ENCODE data around the gene ERCC2.

DNA sequence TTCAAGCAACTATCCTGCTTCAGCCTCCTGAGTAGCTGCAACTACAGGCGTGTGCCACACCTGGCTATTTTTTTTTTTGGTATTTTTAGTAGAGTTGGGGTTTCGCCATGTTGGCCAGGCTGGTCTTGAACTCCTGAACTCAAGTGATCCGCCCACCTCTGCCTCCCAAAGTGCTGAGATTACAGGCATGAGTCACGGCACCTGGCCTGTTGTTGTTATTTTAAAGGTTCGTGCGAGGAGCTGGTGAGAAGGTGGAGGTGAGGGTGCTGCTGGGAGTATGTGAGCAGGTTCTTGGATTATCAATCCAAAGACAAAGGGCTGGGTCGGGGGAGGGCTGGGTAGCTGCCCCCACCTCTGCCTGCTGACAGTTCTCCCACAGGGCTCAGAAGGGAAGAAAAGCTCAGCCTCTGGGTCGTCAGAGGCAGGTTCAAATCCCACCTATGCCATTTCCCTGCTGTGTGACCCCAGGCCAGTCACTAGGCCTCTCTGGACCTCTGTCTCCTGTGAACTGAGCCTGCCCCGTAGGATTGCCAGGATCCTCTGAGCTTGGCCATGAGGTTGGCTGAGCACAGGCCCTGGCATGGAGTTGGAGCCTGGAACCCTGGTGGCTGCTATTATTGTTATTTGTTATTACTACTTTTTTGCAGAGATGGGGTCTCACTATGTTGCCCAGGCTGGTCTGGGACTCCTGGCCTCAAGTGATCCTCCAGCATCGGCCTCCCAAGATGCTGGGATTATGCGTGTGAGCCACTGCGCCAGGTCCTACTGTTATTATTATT, 49.2 kb downstream of the ERCC2 start:
- no peak for TF ChIP-seq ZNF138 (CRISPR knock-in tag; conservative IDR thresholded peaks at IDR 0.05)
- TF ChIP-seq, protein P1, sequence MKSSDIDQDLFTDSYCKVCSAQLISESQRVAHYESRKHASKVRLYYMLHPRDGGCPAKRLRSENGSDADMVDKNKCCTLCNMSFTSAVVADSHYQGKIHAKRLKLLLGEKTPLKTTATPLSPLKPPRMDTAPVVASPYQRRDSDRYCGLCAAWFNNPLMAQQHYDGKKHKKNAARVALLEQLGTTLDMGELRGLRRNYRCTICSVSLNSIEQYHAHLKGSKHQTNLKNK (CRISPR knock-in tag; IDR thresholded peaks at IDR 0.05), result no peak
- no peak for TF ChIP-seq USF2 (CRISPR knock-in tag; IDR thresholded peaks at IDR 0.05)
- TF ChIP-seq JUN (CRISPR knock-in tag; IDR thresholded peaks at IDR 0.05), result no peak
- TF ChIP-seq CTCF (IDR thresholded peaks at IDR 0.05), result no peak
- no peak for TF ChIP-seq E2F4 (CRISPR knock-in tag; IDR thresholded peaks at IDR 0.05; ENCODE audit: borderline replicate concordance, low read depth)
- peak; percentile 65; the same call in 1 of the 2 replicates for TF ChIP-seq GTF2I (CRISPR knock-in tag; conservative IDR thresholded peaks at IDR 0.05)
- no peak for TF ChIP-seq ZNF317 (CRISPR knock-in tag; IDR thresholded peaks at IDR 0.05; ENCODE audit: borderline replicate concordance, low read depth)
